Vagina (tissue), 2 donors: ENCODE data around the gene RACGAP1.

Experiments
- POLR2A ChIP-seq, 2 donors: fragments of 450-650 bp; IDR thresholded peaks; one replicate each; pipeline ENCODE4 v1.6.1; 2017; ENCODE audit warnings: antibody characterized with exemption in 2 of 2, mild to moderate bottlenecking in 2 of 2, moderate library complexity in 2 of 2
- POLR2AphosphoS5 ChIP-seq, 2 donors: sonication (generic); formaldehyde crosslinking; IDR thresholded peaks; one replicate each; pipeline ENCODE4 v1.9.0; 2017; ENCODE audit warnings: antibody characterized with exemption in 2 of 2, mild to moderate bottlenecking in 2 of 2, low read depth in 1 of 2; ENCODE audit not compliant: insufficient read depth in 1 of 2
- TF ChIP-seq, protein P1 (sequence below), 3 experiments: fragments of 450-650 bp in 2 of 3; fragments of 200-600 bp in 1 of 3; sonication (generic) in 1 of 3; IDR thresholded peaks; one replicate each; pipeline ENCODE4 v1.5.1; 2017 to 2019; ENCODE audit warnings: antibody characterized with exemption in 3 of 3, mild to moderate bottlenecking in 2 of 3, moderate library complexity in 2 of 3

DNA sequence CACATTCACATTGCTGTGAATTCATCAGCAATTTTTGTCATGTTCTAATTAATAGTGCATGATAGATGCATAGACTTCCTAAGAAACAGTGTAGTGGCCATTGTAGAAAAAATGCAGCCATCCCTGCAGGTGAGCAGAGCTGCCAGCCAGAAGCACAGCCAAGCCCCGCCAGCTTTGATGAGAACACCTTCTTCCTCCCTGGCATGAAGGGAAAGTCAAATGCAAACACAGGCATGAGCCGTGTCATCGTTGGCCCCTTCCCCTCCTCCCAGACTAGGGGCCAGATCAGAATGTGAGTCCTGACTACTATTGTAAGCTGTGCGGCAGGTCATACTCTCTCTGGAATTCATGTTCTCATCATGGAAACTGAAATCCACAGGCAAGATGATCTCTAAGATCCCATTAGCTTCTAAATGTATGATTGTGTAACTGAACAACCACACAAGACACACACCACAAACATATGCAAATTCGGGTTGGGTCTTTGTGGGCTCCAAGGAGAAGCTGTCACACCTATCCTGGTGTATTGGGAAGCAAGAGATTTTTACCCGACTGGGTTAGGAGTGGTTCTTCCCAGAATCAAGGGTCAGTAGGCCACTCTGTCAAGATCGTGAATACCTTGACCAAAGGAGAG is 77.6 kb downstream of the RACGAP1 start:
- TF ChIP-seq, protein P1, sequence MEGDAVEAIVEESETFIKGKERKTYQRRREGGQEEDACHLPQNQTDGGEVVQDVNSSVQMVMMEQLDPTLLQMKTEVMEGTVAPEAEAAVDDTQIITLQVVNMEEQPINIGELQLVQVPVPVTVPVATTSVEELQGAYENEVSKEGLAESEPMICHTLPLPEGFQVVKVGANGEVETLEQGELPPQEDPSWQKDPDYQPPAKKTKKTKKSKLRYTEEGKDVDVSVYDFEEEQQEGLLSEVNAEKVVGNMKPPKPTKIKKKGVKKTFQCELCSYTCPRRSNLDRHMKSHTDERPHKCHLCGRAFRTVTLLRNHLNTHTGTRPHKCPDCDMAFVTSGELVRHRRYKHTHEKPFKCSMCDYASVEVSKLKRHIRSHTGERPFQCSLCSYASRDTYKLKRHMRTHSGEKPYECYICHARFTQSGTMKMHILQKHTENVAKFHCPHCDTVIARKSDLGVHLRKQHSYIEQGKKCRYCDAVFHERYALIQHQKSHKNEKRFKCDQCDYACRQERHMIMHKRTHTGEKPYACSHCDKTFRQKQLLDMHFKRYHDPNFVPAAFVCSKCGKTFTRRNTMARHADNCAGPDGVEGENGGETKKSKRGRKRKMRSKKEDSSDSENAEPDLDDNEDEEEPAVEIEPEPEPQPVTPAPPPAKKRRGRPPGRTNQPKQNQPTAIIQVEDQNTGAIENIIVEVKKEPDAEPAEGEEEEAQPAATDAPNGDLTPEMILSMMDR (IDR thresholded peaks at IDR 0.05), result no peak
- TF ChIP-seq POLR2A (IDR thresholded peaks at IDR 0.05) (no peak), POLR2AphosphoS5 (IDR thresholded peaks at IDR 0.05; ENCODE audit: insufficient read depth in 1 of 2, low read depth in 1 of 2) (no peak)
